Measurements from ENCODE around the gene ERN1.

The ERN1 gene

GRCh38 chr17:64077379-64077778 is 52.6 kb downstream of the ERN1 start:
- peaks cover 3% of the 10 kb centered on the region; the same call in 1 of the 2 replicates for H3K36me3 ChIP-seq (ENCODE audit: insufficient read depth, low read length)
- H3K9me3 ChIP-seq (ENCODE audit: insufficient read depth, low read length, severe bottlenecking): no peaks in the 10 kb centered on the region
- H3K27ac ChIP-seq (ENCODE audit: low read length): no peak overlapping the region
- H4K20me1 ChIP-seq (ENCODE audit: insufficient read depth, low read length): no peaks in the 10 kb centered on the region
- no peak overlapping the region for H3K4me2 ChIP-seq (ENCODE audit: insufficient read depth, low read length)
- H2AFZ ChIP-seq (ENCODE audit: low read depth, low read length): no peak overlapping the region
- H3K27me3 ChIP-seq (ENCODE audit: insufficient read depth, low read length, poor library complexity): no peaks in the 10 kb centered on the region
- no peak for DNase-seq
- H3K79me2 ChIP-seq (ENCODE audit: insufficient read depth, low read length): no peaks in the 10 kb centered on the region
- no peak overlapping the region for H3K4me3 ChIP-seq (ENCODE audit: low read depth in 1 of 2, low read length in 2 of 2)
- H3K4me1 ChIP-seq (ENCODE audit: insufficient read depth, low read length): peaks cover 25% of the 10 kb centered on the region
- TF ChIP-seq, protein P1, sequence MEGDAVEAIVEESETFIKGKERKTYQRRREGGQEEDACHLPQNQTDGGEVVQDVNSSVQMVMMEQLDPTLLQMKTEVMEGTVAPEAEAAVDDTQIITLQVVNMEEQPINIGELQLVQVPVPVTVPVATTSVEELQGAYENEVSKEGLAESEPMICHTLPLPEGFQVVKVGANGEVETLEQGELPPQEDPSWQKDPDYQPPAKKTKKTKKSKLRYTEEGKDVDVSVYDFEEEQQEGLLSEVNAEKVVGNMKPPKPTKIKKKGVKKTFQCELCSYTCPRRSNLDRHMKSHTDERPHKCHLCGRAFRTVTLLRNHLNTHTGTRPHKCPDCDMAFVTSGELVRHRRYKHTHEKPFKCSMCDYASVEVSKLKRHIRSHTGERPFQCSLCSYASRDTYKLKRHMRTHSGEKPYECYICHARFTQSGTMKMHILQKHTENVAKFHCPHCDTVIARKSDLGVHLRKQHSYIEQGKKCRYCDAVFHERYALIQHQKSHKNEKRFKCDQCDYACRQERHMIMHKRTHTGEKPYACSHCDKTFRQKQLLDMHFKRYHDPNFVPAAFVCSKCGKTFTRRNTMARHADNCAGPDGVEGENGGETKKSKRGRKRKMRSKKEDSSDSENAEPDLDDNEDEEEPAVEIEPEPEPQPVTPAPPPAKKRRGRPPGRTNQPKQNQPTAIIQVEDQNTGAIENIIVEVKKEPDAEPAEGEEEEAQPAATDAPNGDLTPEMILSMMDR (IDR thresholded peaks at IDR 0.05; ENCODE audit: borderline replicate concordance, extremely low read depth, low read length, poor library complexity, severe bottlenecking): no peak
- TF ChIP-seq EZH2 (IDR thresholded peaks at IDR 0.05; ENCODE audit: borderline replicate concordance, low read depth, low read length, severe bottlenecking): no peak
- H3K9ac ChIP-seq (ENCODE audit: low read depth, low read length): no peak overlapping the region
- ATAC-seq (ENCODE audit: insufficient read depth, low read depth): no peak

DNA sequence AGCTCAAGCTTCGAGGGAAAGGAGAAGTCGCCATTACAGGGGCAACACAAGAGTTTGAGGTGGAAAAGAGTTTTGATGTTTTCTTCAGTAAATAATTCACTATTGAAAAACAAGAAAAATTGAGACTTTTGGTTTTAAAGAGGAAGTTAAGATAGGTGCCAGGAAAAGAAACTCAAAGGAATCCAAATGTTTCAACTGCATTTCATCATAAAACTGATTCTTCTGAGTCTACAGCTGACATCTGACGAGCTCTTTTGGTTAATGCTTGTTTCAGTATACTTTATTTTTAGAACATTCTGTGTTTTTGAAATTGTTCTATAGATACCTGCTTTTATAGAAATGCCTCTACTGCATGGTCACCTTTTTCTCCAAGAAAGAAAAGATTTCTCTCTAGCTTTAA is 54.0 kb downstream of the ERN1 start:
- H3K4me2 ChIP-seq (ENCODE audit: insufficient read depth, low read length): no peak overlapping the region

GRCh38 chr17:64074704-64075426 is 55.1 kb downstream of the ERN1 start:
- TF ChIP-seq EZH2 (IDR thresholded peaks at IDR 0.05; ENCODE audit: borderline replicate concordance, low read depth, low read length, severe bottlenecking): no peak
- TF ChIP-seq, protein P1 (IDR thresholded peaks at IDR 0.05; ENCODE audit: borderline replicate concordance, extremely low read depth, low read length, poor library complexity, severe bottlenecking): no peak
- no peak overlapping the region for H2AFZ ChIP-seq (ENCODE audit: low read depth, low read length)
- H3K4me3 ChIP-seq (ENCODE audit: low read depth in 1 of 2, low read length in 2 of 2): no peak overlapping the region
- H4K20me1 ChIP-seq (ENCODE audit: insufficient read depth, low read length): no peaks in the 10 kb centered on the region
- peaks cover 3% of the 10 kb centered on the region for H3K9me3 ChIP-seq (ENCODE audit: insufficient read depth, low read length, severe bottlenecking)
- no peak overlapping the region for H3K4me2 ChIP-seq (ENCODE audit: insufficient read depth, low read length)
- no peaks in the 10 kb centered on the region for H3K79me2 ChIP-seq (ENCODE audit: insufficient read depth, low read length)
- ATAC-seq (ENCODE audit: insufficient read depth, low read depth): no peak
- H3K4me1 ChIP-seq (ENCODE audit: insufficient read depth, low read length): peaks cover 10% of the 10 kb centered on the region; the same call in 1 of the 2 replicates
- no peaks in the 10 kb centered on the region for H3K27me3 ChIP-seq (ENCODE audit: insufficient read depth, low read length, poor library complexity)
- DNase-seq: no peak
- peaks cover 26% of the 10 kb centered on the region; the same call in 1 of the 2 replicates for H3K36me3 ChIP-seq (ENCODE audit: insufficient read depth, low read length)
- H3K27ac ChIP-seq (ENCODE audit: low read length): no peak overlapping the region
- no peak overlapping the region for H3K9ac ChIP-seq (ENCODE audit: low read depth, low read length)

More for the DNA sequence above, 54.0 kb downstream of the ERN1 start:
- no peaks in the 10 kb centered on the region for H3K9me3 ChIP-seq (ENCODE audit: insufficient read depth, low read length, severe bottlenecking)
- no peak overlapping the region for H2AFZ ChIP-seq (ENCODE audit: low read depth, low read length)
- H3K27me3 ChIP-seq (ENCODE audit: insufficient read depth, low read length, poor library complexity): no peaks in the 10 kb centered on the region
- peaks cover 10% of the 10 kb centered on the region; the same call in 1 of the 2 replicates for H3K4me1 ChIP-seq (ENCODE audit: insufficient read depth, low read length)
- no peak for TF ChIP-seq EZH2 (IDR thresholded peaks at IDR 0.05; ENCODE audit: borderline replicate concordance, low read depth, low read length, severe bottlenecking)
- TF ChIP-seq, protein P1 (IDR thresholded peaks at IDR 0.05; ENCODE audit: borderline replicate concordance, extremely low read depth, low read length, poor library complexity, severe bottlenecking): no peak
- H4K20me1 ChIP-seq (ENCODE audit: insufficient read depth, low read length): no peaks in the 10 kb centered on the region
- H3K36me3 ChIP-seq (ENCODE audit: insufficient read depth, low read length): peaks cover 16% of the 10 kb centered on the region; the same call in 1 of the 2 replicates
- H3K79me2 ChIP-seq (ENCODE audit: insufficient read depth, low read length): no peaks in the 10 kb centered on the region
- DNase-seq (no peak), ATAC-seq (ENCODE audit: insufficient read depth, low read depth) (no peak)
- H3K4me3 ChIP-seq (ENCODE audit: low read depth in 1 of 2, low read length in 2 of 2): no peak overlapping the region
- H3K9ac ChIP-seq (ENCODE audit: low read depth, low read length): no peak overlapping the region
- H3K27ac ChIP-seq (ENCODE audit: low read length): peak overlapping the region; percentile 1; the same call in 1 of the 2 replicates

Data from DND-41 (cell line).